Neural cell (in vitro differentiated cells): ENCODE measurements around the gene ATP6V0A4.

Experiments
- EP300 ChIP-seq: fragments of 450-650 bp; conservative IDR thresholded peaks from 2 replicates; pipeline ENCODE4 v1.6.1; 2014; ENCODE audit warnings: antibody characterized with exemption, mild to moderate bottlenecking, moderate library complexity; ENCODE audit not compliant: poor library complexity, severe bottlenecking
- EZH2 ChIP-seq: fragments of 200-600, 300-800 bp; shearing (Covaris generic), sonication (generic); IDR thresholded peaks from 2 replicates; pipeline ENCODE4 v1.6.1; 2014; ENCODE audit warnings: antibody characterized with exemption, low read length, borderline replicate concordance, mild to moderate bottlenecking; ENCODE audit not compliant: insufficient read depth, poor library complexity, severe bottlenecking
- POLR2AphosphoS5 ChIP-seq: IDR thresholded peaks from 2 replicates; pipeline ENCODE4 v1.6.1; 2012
- RAD21 ChIP-seq: fragments of 450-650 bp; conservative IDR thresholded peaks from 2 replicates; pipeline ENCODE4 v1.6.1; 2014; ENCODE audit warnings: antibody characterized with exemption, mild to moderate bottlenecking, moderate library complexity
- TF ChIP-seq, protein P1 (sequence below): fragments of 450-650 bp; IDR thresholded peaks from 2 replicates; pipeline ENCODE4 v1.5.1; 2014; ENCODE audit warnings: antibody characterized with exemption, mild to moderate bottlenecking, moderate library complexity; ENCODE audit not compliant: poor library complexity, severe bottlenecking

DNA sequence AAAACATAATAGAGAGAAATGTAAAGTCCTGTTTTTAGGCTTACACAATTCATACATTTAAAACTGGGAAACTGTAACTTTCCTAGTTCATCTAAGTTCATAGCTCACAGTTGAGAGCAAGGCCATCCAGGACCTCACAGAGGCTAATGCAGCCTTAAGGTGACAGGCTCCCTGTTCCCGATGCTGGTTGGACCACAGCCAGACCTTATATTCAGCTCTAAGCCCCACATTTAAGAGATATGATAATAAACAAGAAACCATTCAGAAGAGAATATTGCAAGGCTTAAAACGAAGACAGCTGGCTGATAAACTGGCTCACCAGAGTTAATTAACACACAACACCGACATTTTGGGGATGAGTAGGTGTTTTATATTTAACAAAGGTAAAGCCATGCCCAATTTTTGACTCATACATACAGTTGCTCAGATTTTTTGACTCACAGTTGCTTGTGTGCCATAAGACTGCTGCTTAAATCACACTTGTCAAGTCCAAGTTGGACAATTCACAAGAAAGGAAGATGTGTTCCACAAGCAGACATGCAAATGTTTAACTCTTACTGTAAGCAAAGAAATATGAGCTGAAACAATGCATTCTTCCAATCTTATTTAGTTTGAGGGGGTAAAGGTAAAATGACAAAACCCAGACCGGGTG, 41.3 kb downstream of the ATP6V0A4 start:
- TF ChIP-seq EZH2: no peak
- TF ChIP-seq, protein P1, sequence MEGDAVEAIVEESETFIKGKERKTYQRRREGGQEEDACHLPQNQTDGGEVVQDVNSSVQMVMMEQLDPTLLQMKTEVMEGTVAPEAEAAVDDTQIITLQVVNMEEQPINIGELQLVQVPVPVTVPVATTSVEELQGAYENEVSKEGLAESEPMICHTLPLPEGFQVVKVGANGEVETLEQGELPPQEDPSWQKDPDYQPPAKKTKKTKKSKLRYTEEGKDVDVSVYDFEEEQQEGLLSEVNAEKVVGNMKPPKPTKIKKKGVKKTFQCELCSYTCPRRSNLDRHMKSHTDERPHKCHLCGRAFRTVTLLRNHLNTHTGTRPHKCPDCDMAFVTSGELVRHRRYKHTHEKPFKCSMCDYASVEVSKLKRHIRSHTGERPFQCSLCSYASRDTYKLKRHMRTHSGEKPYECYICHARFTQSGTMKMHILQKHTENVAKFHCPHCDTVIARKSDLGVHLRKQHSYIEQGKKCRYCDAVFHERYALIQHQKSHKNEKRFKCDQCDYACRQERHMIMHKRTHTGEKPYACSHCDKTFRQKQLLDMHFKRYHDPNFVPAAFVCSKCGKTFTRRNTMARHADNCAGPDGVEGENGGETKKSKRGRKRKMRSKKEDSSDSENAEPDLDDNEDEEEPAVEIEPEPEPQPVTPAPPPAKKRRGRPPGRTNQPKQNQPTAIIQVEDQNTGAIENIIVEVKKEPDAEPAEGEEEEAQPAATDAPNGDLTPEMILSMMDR: no peak
- TF ChIP-seq EP300: no peak
- TF ChIP-seq RAD21: no peak
- no peak for TF ChIP-seq POLR2AphosphoS5
